ENCODE measurements around the gene PLIN3.
"Not testable (repeated sequence)": the region's sequence is repeated elsewhere in the genome, so short reads cannot be mapped to it uniquely, and the experiment has no call there.

PLIN3 gene

GRCh38 chr19:4891066-4891465 lies 23.6 kb upstream of the PLIN3 start:
- no peak for DNase-seq (ENCODE audit: low spot score)

DNA sequence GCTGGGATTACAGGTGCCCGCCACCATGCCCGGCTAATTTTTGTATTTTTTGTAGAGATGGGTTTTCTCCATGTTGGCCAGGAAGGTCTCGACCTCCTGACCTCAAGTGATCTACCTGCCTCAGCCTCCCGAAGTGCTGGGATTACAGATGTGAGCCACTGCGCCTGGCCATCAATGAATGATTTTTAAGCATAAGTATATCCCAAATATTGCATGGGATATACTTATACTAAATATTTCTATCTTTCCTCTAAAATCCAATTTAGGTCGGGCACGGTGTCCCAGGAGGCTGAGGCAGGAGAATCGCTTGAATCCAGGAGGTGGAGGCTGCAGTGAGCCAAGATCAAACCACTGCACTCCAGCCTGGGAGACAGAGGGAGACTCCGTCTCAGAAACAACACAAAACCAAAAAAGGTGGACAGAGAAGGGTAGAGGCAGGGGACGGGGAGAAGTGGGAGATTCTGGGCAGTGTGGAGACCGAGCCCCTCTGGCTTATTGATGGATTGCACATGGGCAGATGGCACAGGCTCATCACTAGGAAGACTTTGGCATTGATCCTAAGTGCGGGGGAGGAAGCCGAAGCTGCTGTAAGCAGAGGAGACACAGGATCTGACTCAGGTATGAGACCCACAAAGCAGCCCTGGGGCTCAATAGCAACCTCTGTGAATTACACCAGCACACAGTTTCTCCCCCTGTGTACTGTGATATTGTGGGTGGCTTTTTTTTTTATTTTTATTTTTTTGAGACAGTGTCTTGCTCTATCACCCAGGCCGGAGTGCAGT lies 21.8 kb upstream of the PLIN3 start:
- no peak for DNase-seq (ENCODE audit: low spot score)

- not testable (repeated sequence) for DNase-seq (ENCODE audit: low spot score)
Observed at GRCh38 chr19:4887803-4888202, 20.3 kb upstream of the PLIN3 start.

DNA sequence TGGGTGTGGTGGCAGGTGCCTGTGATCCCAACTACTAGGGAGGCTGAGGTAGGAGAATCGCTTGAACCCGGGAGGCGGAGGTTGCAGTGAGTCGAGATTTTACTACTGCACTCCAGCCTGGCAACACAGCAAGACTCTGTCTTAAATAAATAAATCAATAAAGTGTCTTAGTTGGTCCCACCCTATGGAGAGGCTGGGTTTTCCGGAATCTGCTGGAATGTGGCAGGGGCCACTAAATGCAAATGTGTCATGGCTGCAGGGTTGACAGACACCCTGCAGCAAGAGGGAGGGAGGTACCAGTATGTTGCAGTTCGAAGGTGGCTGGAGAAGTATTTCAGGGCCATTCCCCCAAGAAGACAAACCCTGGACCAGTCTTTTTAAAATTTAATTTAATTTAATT lies 17.5 kb upstream of the PLIN3 start:
- not testable (repeated sequence) for DNase-seq (ENCODE audit: low spot score)

GRCh38 chr19:4882874-4883273 lies 15.4 kb upstream of the PLIN3 start:
- DNase-seq (ENCODE audit: low spot score), result not testable (repeated sequence)

DNA sequence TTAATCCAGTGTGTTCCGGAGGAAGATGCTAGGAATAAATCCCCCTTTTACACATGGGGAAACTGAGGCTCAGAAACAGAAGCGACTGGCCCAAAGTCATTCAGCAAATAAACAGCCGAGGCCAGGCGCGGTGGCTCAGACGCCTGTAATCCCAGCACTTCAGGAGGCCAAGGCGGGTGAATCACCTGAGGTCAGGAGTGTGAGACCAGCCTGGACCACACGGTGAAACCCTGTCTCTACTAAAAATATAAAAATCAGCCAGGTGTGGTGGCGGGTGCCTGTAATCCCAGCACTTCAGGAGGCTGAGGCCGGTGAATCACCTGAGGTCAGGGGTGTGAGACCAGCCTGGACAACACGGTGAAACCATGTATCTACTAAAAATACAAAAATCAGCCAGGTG lies 11.6 kb upstream of the PLIN3 start:
- no peak for DNase-seq (ENCODE audit: low spot score)

DNA sequence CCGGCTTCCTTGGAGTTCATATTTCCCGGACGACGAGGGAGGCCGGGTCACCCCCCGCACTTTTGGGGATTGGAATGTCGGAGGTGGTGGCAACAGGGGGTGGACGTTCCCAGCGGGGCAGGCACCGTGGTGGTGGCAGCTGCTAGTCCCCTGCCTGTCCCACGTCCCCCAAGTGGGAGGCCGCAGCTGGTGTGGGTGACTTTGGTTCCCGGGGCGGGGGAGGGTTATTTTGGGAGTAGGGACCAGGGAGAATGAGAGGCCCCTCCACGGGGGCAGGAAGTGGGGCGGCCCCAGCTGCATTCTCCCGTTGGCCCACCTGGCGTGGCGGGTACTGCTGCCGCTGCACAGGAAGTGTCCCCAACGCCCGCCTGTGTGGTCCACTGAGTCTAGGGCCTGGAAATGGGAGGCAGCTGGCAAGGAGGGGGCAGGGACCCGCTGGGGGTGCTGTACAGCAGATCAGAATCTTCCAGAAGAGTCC lies 11.1 kb upstream of the PLIN3 start:
- DNase-seq (ENCODE audit: low spot score), result no peak

GRCh38 chr19:4877753-4878490 lies 10.5 kb upstream of the PLIN3 start:
- no peak for DNase-seq (ENCODE audit: low spot score)

- DNase-seq (ENCODE audit: low spot score), result no peak
Observed at GRCh38 chr19:4873930-4874329, 6.5 kb upstream of the PLIN3 start.

GRCh38 chr19:4871711-4872110 lies 4.2 kb upstream of the PLIN3 start:
- DNase-seq (ENCODE audit: low spot score), result no peak

- DNase-seq (ENCODE audit: low spot score), result peak; percentile 60
Observed at GRCh38 chr19:4870025-4870700, 2.7 kb upstream of the PLIN3 start.

DNA sequence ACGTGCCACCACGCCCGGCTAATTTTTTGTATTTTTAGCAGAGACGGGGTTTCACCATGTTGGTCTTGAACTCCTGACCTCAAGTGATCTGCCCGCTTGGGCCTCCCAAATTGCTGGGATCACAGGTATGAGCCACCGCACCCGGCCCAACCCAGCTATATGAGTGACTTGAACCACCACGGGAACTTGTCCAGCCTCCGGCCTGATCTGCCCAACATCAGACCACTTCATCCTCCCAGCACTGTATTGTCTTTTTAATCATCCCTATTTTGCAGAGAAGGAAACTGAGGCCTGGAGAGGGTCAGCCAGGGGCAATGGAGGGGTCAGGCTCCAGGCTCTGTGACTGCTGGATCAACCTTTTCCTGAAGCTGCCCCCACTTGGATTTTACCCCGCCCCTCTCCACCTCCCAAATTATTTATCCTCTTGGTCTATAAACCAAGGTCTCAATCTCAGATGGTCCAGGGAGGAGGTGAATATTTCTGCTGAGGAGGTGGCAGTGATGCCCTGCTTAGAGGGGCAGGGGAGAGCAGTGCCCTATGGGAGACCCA lies 893 bp upstream of the PLIN3 start:
- no peak for DNase-seq (ENCODE audit: low spot score)

DNA sequence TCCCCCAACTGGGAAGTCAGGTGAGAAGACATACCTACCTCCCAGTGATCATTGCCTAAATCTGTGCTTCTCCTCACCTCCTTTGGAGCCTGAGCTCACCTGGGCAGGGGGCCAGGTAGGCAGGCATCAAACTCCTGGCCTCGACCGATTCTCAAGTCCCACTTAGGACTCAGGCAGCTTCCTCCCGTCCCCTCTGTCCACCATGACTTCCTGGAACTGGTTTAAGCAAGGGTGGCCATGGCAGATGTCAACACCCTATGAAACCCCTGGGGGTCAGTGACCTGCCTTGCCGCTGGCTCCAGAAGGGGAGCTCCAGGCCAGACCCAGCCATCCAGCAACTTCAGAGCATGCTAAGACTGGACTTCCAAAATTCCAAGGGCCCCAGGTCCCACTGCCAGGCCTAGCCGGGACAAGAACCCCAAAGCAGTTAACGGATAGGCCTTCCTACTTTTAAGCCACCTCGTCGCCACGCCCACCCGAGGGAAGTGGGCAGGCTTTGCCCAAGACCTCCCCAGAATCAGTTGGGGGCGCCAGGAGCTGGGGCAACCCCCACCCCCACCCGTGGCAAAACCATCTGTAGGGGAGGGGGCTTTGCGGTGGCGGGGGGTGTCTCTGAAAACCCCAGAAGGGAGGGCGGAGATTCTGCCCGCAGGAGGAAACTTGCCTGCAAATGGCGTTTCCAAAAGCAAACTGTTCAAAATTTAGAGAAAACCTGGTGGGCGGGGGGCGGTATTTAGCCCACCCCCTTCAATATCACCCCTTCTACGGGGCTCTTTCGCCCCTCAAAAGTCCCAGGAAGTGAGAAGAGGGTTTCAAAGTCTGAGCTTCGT lies 657 bp downstream of the PLIN3 start:
- DNase-seq (ENCODE audit: low spot score), result peak; percentile 28

DNA sequence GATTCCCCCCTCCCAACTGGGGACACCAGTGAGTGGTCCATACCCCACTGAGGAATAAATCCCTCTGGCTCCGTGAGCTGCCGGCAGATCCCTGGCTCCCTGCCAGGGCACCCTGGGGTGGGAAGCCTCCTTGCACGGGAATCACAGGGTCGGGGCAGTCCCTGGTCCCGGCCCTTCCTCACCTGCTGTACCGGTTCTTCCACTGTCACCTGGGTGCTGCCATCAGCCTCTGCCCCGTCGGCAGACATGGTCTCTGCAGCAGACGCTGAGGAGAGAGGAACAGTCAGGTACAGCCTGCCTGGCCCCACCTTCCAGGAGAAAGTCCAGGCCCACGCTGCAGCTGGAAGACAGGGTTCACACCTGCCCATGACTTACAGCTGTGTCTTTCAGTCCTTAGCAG lies 6.3 kb downstream of the PLIN3 start:
- DNase-seq (ENCODE audit: low spot score), result no peak

- DNase-seq (ENCODE audit: low spot score), result no peak
Observed at GRCh38 chr19:4859697-4860096, 7.8 kb downstream of the PLIN3 start.

GRCh38 chr19:4856468-4856867 lies 11.0 kb downstream of the PLIN3 start:
- not testable (repeated sequence) for DNase-seq (ENCODE audit: low spot score)

GRCh38 chr19:4853506-4853905 lies 14.0 kb downstream of the PLIN3 start:
- DNase-seq (ENCODE audit: low spot score), result not testable (repeated sequence)

DNA sequence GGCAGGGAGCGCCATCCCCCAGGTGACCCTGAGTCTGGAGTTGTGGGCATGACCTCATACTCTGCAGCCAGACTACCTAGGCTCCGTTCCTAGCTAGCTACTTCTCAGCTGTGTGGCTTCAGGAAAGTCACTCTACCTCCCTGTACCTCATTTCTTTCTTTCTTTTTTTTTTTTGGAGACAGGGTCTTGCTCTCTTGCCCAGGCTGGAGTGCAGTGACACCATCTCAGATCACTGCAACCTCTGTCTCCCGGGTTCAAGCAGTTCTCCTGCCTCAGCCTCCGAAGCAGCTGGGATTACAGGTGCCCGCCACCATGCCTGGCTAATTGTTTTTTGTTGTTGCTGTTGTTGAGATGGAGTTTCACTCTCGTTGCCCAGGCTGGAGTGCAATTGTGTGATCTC lies 15.0 kb downstream of the PLIN3 start:
- DNase-seq (ENCODE audit: low spot score), result no peak

GRCh38 chr19:4851551-4852290 lies 15.7 kb downstream of the PLIN3 start:
- DNase-seq (ENCODE audit: low spot score), result peak; percentile 69

GRCh38 chr19:4849019-4849418 lies 18.4 kb downstream of the PLIN3 start:
- DNase-seq (ENCODE audit: low spot score), result no peak
